GM18858 (cell line): Measurements from ENCODE around the gene ADAM11.

Source experiments
- ATAC-seq: cut with Tn5 transposase; IDR thresholded peaks from one replicate; pipeline ENCODE4 v1.9.1; 2021; ENCODE audit not compliant: unreplicated experiment

The ADAM11 gene

DNA sequence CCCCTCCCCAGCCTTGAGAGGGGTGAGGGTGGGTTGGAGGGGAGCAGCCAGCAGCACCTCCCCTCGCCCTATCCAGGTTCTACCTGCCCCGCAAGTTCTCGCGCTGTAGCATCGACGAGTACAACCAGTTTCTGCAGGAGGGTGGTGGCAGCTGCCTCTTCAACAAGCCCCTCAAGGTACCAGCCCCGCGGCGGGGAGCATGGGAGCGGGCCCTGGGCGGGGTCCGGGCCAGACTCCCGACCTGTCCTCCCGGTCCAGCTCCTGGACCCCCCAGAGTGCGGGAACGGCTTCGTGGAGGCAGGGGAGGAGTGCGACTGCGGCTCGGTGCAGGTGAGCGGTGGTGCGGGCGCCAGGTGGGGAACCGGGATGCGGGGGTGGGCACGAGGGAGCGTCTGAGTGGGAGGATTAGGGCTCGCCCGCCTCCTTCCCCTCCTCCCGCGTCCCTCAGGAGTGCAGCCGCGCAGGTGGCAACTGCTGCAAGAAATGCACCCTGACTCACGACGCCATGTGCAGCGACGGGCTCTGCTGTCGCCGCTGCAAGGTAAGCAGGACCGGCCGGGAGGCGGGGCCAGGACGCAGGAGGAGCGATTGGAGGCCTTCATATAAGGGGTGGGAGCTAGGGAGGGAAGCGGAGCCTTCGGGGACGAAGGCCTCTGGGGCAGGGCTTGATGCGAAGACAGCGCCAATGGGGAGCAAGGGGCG lies 16.5 kb downstream of the ADAM11 start:
- peak; percentile 83 for ATAC-seq

DNA sequence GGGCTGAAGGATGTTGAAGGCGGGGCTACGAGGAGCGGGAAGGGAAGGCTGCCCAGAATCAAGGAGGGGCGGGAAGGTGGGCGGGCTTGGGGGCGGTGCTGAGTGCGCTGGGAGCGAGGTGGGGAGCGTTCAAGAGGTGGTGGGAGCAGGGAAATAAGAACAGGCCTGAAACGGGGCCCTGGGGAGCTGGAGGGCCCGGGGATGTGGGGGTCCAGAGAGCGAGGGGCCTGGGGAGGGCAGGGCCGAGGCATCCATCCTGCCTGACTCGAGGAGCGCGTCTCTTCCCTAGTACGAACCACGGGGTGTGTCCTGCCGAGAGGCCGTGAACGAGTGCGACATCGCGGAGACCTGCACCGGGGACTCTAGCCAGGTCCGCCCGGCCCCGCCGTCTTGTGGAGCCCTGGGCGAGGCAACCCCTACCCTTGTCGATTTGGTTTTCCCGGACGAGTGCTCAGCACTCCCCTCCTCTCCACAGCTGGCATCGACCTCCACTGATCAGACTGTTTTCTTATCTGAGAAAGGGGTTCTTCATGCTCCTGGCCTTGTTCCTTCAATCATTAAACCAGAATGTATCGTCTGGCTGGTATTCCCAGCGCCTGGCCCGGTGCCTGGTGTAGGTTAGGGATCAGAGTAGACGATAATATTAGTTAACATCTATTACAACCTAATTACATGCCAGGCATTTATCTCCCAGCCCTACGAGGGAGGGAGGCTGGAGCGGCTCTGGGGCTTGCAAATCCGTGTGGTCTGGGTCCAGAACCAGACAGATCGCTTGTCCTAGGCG lies 17.2 kb downstream of the ADAM11 start:
- no peak for ATAC-seq

DNA sequence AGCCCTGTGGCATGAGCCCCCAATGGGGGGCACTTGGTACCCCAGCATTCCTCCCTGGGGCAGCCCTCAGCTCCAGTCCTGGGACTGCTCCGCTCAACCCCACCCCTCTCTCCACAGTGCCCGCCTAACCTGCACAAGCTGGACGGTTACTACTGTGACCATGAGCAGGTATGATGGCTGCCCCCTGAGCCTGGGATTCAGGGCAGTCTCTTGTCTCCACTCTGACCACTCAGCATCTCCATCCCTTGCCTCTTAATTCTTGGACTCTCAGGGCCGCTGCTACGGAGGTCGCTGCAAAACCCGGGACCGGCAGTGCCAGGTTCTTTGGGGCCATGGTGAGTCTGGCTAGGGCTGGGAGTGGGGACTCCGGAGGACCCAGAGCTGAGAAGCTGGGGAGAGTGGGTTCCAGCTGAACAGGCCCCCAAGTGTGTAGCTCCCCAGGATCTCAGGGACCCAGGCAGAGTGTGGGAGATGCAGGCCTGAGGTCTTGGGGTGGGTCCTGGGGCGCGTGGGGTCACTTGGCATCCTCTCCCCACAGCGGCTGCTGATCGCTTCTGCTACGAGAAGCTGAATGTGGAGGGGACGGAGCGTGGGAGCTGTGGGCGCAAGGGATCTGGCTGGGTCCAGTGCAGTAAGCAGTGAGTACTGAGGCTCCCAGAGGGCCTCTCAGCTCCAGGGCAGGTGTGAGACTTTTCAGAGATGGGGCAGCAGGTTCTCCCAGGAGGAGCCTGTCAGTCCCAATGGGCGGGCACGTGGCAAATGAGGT lies 18.0 kb downstream of the ADAM11 start:
- ATAC-seq, result no peak

DNA sequence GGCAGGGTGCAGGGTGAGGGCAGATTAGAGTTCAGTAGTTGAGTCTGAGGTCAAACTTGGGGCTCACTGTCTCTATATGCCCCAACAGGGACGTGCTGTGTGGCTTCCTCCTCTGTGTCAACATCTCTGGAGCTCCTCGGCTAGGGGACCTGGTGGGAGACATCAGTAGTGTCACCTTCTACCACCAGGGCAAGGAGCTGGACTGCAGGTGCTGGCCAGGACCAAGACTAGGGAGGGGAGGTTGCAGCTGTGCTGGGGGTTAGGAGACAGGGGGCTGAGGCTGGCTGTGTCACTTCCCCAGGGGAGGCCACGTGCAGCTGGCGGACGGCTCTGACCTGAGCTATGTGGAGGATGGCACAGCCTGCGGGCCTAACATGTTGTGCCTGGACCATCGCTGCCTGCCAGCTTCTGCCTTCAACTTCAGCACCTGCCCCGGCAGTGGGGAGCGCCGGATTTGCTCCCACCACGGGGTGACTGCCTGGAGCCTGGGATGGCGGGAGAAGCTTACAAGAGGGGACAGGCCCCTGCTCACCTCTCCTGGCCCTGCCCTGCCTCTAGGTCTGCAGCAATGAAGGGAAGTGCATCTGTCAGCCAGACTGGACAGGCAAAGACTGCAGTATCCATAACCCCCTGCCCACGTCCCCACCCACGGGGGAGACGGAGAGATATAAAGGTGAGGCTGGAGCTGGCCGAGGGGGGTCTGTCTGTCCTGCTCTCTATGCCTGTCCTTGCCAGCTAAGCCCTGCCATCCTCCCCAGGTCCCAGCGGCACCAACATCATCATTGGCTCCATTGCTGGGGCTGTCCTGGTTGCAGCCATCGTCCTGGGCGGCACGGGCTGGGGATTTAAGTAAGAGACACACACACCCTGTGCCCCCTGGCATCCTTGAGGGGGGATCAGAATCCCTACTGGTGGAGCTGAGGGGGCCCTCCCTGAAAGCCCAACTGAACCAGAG lies 18.9 kb downstream of the ADAM11 start:
- no peak for ATAC-seq

DNA sequence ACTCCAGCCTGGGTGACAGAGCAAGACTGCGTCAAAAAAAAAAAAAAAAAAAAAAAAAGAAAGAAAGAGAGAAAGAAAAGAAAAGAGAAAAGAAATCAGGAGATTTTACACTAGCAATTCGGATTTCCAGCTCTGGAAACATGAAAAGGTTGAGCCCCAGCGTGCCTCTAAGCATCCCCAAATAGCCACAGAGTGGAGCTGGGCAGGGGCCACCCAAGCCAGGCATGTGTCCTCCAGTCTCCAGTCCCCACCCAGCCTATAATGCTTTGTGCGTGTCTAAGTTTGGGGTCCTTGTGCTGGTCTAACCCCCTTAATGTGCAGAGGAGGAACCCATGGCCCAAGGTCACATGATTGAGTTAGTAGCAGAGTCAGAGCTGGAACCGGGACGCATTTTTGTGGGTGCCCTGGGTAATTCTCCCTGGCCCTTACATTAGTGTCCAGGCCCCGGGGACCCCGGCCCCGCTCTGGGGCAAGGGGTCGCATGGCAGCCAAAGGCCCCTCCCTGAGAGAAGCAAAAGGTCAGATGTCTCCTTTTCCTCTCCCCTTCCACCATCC lies 19.9 kb downstream of the ADAM11 start:
- ATAC-seq, result no peak

DNA sequence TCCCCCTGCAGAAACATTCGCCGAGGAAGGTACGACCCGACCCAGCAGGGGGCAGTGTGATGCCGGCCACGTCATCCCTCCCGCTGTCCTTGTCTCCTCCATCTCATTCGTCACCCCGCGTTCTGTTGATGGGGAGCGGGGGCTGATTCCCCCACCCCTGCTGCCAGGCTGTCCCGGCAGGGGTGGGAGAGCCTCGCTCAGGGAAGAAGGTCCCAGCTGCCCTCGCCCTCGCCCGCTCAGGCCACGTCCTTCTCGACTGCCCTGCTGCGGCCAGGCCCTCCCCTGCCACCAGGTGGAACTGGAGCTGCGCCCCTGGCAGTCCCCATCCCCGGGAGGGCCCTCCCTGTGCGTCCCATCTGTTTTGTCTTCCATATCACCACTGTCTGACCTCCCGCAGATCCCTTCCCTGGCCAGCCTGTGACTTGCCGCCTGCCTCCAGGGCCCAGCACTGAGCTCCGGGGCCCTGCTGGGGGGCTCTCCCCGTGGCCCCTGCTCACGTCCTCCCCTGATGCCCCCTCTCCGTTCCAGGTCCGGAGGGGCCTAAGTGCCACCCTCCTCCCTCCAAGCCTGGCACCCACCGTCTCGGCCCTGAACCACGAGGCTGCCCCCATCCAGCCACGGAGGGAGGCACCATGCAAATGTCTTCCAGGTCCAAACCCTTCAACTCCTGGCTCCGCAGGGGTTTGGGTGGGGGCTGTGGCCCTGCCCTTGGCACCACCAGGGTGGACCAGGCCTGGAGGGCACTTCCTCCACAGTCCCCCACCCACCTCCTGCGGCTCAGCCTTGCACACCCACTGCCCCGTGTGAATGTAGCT lies 20.6 kb downstream of the ADAM11 start:
- no peak for ATAC-seq

DNA sequence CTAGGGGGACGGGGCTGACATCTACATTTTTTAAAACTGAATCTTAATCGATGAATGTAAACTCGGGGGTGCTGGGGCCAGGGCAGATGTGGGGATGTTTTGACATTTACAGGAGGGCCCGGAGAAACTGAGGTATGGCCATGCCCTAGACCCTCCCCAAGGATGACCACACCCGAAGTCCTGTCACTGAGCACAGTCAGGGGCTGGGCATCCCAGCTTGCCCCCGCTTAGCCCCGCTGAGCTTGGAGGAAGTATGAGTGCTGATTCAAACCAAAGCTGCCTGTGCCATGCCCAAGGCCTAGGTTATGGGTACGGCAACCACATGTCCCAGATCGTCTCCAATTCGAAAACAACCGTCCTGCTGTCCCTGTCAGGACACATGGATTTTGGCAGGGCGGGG lies 21.4 kb downstream of the ADAM11 start:
- no peak for ATAC-seq

DNA sequence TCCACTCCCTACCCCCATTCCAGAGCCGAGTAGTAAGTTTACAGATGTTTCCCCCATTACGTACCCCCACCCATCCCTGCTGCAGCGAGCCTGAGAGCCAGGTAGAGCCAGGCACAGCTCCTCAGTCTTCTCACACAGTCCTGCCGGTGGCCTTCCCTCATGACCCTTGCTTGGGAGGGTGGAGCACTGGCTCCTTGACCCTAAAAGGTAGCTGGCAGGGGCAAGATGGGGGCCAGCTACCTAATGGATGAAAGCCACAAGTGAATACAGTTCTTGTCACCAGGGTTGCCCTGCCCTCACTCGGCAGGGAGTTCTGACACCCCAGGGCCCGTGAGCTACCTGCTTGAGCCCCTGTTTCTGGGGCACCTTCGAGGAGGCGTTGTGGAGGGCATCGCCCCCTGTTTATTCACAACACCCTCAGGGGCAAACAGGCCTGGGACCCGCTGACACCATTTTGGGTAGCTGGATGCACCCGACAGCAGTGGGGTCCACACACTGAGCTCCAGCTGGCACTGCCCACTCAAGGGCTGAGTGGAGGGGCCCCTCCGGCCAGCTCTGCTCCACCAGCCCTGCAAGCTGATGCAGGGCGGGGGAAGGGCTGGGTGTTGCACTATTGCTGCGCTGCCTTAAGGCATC lies 22.2 kb downstream of the ADAM11 start:
- no peak for ATAC-seq

DNA sequence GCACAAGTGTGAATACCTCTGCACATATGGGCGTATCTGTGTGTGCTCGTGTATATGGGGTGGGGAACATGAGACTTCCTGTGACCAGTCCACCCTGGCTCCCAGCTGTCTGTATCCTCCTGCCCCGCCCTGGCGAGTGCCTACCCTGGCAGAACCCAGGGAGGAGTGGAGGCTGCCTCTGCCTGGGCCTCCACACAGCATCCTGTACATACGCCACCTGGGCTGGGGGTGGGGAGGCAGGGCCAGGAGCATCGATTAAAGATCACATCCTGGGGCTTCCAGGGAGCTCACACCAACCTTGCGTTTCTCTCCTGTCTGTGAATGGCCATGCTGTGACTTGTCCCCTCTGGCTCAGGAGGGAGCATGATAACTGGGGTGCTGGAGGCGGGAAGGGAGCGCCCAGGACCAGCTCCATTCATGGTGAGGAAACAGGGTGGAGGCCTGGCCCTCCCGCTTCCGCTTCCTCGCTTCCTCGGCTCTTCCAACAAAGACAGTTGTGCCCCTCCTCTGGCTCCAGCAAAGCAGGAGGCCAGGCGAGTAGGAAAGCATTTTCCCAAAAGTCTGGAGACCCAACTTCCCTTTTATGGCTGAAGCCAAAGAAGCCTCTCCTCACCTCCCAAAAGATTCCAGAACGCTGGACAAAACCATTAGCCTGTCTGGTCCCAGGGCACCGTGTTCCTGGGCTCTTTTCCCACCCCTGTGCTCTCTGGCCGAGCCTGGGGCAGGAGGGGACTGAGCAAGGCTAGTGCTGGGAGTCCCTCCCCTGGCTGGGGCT lies 22.9 kb downstream of the ADAM11 start:
- no peak for ATAC-seq

DNA sequence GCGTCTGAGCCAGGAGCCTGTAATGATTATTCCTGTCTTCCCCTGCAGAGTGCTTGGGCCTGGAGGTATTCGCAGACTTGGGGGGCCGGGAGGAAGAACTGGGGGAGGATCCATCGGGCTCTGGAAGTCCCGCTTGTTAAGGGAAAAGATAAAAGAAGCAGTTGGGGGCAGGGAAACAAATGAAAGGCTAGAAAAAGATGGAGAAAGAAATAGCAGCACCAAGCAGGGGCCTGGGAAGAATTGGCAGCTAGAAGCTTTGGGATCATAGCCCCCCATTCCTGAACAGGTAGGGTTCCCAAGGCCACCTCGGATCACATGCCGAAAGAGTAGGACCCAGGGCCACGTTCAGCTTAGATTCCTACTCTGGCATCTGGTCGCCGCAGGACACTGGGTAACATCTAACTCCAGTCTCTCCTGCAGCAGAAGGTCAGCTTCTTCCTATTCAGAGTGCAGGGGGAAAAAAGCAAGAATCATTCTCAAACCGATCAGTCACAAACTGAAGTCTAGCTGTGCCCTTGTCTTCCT lies 23.6 kb downstream of the ADAM11 start:
- ATAC-seq, result no peak

DNA sequence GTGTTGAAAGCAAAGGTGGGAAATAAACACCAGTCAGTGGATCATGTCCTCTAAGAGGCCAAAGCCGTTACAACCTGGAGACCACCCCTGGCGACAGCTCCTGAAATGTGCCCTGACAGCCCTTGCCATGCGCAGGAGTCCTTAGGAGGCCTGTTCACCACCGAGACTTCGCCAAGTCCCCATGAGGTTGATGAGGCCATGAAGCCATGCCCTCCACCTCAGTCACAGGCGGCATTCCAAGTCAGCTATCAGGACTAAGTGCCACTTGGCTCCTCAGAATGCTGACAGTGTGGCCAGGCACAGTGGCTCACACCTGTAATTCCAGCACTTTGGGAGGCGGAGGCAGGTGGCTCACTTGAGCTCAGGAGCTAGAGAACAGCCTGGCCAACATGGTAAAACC lies 27.1 kb downstream of the ADAM11 start:
- ATAC-seq, result no peak

DNA sequence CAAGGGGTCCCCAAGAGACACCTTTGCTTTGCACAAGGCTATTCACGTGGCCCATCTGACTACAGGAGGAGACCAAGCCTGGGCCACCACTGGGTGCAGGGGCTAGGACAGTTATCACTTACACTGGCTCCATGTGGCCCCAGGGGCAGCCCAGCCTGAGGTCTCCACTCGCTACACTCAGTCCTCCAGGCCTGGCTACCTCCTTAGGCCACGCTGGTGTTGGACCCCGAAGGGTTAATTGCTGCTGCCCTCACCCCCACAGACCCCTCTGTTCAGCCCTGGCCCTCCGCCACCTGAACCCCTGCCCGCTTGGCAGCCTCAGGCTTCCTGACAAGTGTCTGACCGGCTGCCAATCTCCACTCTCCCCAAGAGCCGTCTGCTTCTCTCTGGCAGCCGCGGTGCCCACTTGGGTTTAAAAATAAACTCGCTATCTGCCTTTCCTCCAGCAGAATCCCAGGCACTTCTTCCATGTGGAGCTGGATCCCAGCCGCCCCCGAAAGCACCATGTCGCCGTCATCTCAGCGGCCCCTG lies 27.8 kb downstream of the ADAM11 start:
- ATAC-seq, result no peak

DNA sequence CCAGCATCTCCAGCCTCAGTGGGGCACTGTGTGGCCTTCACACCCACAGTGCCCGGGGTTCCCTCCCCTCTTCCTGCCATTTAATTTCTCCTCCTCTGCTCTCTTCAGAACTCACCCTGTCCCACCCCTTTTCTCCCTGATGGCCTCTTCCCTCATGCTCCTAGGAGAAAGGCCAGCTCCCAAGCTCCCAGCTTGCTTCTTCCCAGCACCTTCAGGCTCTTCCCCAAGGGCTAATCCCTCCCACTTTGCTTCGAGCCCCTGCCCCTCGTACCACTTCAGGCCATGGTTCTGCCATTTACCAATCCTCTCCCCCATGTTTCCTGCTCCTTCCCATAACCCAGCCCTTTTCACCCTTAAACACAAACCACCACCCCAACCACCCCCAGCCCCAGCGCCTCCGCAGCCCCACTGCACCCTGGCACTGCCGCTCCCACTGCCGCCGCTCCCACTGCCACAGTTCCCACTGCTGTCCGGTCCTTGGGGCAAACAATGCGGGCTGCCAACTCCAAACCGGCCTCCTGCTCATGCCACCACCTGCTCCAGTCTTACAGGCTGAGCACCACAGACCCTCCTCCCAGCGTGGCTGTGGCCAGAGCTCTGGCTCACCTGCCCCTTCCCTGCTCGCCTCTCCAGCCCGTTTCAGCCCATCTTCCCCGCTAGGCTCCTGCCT lies 28.6 kb downstream of the ADAM11 start:
- no peak for ATAC-seq

DNA sequence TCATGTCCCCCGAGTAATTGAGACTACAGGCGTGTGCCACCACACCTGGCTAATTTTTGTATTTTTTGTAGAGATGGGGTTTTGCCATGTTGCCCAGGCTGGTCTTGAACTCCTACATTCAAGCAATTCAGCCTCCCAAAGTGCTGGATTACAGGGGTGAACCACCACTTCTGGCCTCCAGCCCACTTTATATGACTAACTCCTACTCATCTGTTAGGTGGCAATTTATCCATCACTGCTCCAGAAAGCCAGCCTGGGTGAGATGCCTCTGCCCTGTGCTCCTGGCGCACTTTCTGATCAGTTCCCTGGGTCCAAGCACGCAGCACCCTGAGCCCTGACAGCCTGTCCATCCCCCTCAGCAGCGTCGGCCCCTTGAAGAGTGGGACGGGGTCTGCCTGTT lies 29.4 kb downstream of the ADAM11 start:
- ATAC-seq, result no peak

DNA sequence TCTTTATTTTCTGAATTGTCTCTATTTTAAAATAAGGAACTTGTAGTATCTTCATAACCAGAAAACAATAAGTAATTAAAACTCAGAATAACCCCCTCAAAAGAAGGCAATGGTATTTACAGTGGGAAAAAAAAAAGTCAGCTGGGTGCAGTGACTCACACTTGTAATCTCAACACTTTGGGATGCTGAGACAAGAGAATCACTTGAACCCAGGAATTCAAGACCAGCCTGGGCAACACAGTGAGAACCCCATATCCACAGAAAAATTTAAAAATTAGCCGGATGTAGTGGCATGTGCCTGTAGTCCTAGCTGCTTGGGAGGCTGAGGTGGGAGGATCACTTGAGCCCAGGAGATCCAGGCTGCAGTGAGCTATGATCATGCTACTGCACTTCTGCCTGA lies 33.5 kb downstream of the ADAM11 start:
- ATAC-seq, result no peak

DNA sequence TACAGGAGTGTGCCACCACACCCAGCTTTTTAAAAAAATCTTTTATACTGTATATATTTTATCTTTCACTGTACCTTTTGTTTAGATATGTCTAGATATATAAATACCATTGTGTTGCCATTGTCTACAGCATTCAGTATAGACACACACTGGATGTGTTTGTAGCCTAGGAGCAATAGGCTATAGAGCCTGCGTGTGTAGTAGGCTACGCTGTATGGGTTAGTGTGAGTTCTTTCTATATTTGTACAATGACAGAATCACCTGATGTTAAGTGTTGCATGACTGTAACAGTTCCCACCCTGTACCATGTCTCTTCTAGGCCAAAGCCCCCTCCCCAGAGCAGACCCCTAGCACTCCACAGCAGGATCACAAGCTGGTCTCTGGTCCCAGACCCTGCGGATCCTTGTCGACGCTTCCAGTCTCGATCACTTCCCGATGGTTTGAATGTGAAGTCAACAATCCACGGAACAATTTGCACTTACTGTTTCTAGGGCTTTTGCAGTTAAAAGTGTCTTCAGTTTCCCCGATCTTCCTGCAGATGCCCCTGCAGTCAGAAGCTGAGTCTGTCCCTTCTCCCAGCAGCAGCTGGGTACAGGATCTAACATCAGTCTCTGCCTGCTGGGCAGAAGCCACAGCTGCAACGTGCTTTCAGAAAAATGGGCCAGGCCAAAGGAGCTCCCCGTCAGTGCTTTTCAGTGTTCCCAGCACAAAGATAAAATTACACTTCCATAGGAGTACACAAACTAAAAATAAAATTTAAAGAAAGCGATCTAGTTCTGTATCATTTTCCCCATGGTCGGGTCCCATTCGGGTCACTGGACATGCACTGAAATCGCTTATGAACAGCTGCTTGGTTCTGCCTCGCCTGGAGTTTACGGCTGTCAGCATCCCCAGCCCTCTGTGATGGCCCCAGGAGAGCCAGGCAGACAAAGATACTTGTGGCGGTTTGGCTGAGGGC lies 35.4 kb downstream of the ADAM11 start:
- ATAC-seq, result no peak
